Activated T-cell treated with anti-CD3 and anti-CD28 coated beads, Interleukin-2, amount 50 U/mL, for 48 hours (primary cell): Measurements from ENCODE around the gene JAGN1.
"Not testable (repeated sequence)": the region's sequence is repeated elsewhere in the genome, so short reads cannot be mapped to it uniquely, and the experiment has no call there.

ENCODE experiments used
- DNase-seq, 2 experiments: peaks; one replicate each; pipeline ENCODE4 v3.0.0-alpha.2; 2020

Gene JAGN1

DNA sequence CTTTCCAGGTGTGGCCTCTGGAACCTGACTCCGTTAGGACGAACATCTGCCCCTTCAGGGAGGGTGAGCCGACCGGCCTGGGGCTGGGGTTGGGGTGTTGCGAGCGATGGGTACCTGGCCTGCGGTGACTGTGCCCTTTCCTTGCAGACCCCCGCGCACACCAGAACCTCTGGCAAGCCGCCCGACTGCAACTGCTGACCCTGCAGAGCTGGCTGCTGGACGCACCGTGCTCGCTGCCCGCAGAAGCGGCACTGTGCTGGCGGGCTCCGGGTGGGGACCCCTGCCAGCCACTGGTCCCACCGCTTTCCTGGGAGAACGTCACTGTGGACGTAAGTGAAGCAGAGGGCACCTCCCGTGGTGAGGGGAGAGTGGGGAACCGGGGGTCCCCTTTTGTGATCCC, 37.7 kb downstream of the JAGN1 start:
- no peak for DNase-seq

DNA sequence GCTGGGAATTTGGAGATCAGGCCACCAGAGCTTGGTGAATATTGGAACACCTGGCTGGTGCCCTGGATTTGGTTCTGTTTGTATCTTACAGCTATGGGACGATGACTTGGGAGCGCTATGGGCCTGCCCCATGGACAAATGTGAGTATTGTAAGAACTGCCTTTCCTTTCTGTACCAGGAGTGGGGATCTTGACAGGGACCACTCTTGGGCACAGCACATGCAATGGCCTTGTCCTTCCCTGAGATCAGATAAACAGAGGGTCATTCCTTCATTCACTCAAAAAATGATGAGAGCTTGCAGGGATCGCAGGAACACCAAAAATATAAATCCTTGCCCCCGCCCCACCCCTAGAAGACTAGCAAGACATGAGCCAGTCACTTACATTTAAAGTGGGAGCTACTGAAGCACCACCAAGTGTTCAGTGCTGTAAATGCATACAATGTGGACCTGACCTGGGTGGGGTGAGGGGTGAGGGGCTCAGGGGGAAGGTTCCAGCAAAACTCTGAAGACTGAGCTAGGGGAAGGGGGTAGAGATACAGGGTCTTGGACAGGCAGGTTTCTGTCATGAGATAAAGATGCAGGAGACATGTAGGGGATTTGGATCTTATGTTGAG, 40.5 kb downstream of the JAGN1 start:
- no peak for DNase-seq

DNA sequence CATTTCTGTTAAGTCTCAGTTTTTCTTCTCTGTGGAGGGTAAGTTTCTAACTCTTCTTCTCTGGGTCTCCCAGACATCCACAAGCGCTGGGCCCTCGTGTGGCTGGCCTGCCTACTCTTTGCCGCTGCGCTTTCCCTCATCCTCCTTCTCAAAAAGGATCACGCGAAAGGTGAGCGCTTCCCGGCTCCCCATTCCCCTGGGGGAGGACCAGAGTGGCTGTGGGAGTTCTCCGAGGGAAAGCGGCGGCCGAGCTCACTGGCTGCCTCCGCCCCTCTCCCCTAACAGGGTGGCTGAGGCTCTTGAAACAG, 42.1 kb downstream of the JAGN1 start:
- no peak for DNase-seq

DNA sequence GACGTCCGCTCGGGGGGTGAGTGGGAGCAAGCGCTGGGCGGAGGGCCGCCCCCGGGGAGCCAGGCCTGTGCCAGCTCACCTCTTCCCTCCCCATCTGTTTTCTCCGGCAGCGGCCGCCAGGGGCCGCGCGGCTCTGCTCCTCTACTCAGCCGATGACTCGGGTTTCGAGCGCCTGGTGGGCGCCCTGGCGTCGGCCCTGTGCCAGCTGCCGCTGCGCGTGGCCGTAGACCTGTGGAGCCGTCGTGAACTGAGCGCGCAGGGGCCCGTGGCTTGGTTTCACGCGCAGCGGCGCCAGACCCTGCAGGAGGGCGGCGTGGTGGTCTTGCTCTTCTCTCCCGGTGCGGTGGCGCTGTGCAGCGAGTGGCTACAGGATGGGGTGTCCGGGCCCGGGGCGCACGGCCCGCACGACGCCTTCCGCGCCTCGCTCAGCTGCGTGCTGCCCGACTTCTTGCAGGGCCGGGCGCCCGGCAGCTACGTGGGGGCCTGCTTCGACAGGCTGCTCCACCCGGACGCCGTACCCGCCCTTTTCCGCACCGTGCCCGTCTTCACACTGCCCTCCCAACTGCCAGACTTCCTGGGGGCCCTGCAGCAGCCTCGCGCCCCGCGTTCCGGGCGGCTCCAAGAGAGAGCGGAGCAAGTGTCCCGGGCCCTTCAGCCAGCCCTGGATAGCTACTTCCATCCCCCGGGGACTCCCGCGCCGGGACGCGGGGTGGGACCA, 42.6 kb downstream of the JAGN1 start:
- peak; percentile 92 to 94 for DNase-seq

DNA sequence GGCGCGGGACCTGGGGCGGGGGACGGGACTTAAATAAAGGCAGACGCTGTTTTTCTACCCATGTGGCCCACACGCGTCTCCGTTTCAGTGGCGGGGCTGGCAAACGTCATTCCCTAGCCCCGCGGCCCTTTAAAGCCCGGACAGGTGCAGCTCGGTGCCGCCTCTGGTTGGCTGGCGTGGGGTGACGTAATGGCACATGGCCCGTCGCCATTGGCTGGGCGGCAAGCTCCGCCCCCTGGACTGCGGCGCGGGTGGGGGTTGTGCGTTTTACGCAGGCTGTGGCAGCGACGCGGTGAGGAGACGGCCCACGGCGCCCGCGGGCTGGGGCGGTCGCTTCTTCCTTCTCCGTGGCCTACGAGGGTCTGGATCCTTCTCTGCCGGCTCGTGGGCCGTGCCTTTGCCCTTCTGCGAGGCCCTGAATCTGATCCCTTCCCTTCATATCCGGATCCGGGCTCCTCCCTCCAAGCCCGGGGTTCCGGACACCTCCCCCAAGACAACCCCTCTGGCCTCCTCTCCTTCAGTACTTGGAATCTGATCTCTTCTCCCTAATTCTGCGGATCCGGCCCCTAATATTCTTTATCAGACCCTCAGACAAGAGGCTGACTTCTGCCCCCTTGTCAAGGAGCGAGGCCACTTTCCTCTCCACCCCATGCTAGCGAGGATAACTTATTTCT, 43.3 kb downstream of the JAGN1 start, which contains the start of gene CRELD1:
Gene CRELD1 (plus strand): TSS at position 274 of the 674 bp plus-strand sequence. CDS start 605 bp downstream, outside the sequence.
- peak; percentile 97 to 98 for DNase-seq

DNA sequence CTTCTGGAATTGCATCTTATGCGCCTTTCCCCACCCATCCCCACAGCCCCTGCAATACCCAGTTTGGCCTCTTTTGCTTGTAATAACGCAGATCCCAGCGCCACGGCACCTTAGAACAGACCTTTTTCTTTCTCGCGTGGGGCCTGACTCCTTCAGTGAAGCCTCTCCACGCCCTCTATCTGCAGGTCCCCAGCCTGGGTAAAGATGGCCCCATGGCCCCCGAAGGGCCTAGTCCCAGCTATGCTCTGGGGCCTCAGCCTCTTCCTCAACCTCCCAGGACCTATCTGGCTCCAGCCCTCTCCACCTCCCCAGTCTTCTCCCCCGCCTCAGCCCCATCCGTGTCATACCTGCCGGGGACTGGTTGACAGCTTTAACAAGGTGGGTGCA, 43.8 kb downstream of the JAGN1 start:
- DNase-seq = no peak

DNA sequence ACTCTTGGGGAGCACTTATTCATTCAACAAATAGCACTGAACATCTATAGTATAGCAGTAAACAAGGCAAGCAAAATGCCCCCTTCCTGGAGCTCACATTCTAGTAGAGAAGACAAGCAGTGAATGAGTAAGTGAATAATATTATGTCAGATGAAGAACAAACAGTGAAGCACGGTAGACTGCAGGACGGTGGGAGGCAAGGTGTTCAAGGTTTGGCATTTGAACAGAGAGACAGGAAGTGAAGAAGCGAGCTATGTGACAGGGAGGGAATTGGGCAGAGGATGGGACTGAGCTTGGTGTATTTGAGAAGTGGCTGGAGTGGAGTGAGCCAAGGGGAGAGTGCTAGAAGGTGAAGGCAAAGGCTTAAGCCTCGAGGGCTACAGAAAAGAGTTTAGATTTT, 44.6 kb downstream of the JAGN1 start:
- DNase-seq = no peak

DNA sequence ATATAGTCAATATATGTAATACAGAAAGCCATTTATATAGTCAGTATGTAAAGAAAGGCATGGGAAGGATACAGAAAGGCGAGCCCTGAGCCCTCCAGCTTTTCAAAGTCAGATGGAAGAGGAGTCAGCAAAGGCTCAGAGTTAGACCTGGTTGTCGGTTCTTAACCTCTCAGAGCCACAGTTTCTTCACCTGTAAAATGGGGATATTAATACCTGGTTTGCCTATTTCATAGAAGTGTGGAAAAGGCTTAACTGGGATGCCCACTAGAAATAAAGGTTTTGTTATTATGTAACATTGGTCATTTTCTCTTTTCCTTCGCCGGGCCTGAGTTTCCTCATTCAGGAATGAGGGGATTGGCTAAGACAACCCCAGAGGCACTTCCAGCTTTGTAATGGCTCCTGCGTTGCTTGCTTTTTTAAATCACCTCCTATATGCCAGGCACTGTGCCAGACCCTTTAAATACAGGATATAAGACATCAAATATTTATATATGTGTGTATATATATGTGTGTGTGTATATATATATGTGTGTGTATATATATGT, 45.6 kb downstream of the JAGN1 start:
- no peak for DNase-seq

DNA sequence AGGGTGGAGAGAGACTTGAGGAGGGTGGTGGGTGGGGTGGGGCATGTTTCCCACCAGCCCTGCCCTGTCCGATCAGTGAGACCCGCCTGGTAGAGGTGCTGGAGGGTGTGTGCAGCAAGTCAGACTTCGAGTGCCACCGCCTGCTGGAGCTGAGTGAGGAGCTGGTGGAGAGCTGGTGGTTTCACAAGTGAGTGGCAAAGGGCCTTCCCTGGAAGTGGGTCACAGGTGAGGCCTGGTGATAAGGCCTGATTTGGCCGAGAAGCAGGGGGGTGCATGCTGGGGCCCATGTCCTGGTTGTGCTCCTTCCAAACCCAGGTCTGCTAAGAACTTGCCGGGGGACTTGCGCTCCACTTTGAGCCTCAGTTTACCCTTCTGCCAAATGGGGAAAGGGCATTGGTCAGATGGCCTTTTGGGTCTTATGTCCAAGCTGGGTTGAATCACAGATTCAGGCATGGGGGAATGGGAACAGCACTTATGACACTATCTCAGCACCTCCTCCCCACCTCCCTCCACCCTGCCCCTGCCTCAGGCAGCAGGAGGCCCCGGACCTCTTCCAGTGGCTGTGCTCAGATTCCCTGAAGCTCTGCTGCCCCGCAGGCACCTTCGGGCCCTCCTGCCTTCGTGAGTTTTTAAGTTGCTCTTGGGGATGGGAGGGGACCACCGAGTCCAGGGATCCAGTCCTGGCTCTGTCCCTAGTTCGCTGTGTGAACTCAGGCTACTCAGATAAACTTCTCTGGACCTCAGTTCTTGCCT, 47.3 kb downstream of the JAGN1 start:
- DNase-seq = no peak

DNA sequence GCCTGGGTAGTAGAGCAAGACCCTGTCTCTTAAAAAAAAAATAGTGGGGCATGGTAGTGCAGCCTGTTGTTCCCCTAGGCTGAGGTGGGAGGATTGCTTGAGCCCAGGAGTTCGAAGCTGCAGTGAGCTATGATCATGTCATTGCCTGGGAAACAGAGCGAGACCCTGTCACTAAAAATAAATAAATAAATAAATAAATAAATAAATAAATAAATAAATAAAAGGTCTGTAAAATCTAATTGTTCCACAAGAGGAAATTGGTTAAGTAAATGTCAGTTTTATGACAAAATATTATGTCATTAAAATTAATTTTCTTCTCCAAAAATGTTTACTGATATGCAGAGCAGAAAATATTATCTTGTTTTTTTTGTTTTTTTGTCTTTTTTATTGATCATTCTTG, 48.6 kb downstream of the JAGN1 start:
- no peak for DNase-seq

DNA sequence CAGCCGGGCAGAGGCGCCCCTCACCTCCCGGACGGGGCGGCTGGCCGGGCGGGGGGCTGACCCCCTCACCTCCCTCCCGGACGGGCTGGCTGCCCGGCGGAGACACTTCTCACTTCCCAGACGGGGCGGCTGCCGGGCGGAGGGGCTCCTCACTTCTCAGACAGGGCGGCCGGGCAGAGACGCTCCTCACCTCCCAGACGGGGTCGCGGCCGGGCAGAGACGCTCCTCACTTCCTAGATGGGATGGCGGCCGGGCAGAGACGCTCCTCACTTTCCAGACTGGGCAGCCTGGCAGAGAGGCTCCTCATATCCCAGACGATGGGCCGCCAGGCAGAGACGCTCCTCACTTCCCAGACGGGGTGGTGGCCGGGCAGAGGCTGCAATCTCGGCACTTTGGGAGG, 49.5 kb downstream of the JAGN1 start:
- not testable (repeated sequence) for DNase-seq

DNA sequence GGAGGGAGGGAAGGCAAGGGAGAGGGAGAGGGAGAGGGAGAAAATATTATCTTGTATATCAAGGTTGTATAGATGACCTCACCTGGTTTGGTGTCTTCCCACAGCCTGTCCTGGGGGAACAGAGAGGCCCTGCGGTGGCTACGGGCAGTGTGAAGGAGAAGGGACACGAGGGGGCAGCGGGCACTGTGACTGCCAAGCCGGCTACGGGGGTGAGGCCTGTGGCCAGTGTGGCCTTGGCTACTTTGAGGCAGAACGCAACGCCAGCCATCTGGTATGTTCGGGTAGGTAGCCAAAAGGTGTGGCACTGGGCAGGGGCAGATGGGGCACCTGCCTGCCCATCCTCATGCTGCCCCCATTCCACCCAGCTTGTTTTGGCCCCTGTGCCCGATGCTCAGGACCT, 50.3 kb downstream of the JAGN1 start:
- no peak for DNase-seq

DNA sequence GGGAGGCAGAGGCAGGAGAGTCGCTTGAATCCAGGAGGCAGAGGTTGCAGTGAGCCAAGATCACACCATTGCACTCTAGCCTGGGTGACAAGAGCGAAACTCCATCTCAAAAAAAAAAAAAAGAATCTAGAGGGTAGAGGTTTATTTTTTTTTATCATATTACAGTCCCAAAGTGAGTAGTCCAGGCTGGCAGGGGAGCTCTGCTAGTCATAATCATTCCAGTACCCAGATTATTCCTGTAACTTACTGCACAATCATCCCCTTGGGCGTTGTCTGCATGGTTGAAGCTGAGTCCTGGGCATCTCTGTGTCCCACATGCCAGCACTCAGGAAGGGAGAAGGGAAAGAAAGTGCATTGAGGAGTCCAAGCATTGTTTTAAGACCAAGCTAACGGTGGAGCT, 51.8 kb downstream of the JAGN1 start:
- DNase-seq = no peak

DNA sequence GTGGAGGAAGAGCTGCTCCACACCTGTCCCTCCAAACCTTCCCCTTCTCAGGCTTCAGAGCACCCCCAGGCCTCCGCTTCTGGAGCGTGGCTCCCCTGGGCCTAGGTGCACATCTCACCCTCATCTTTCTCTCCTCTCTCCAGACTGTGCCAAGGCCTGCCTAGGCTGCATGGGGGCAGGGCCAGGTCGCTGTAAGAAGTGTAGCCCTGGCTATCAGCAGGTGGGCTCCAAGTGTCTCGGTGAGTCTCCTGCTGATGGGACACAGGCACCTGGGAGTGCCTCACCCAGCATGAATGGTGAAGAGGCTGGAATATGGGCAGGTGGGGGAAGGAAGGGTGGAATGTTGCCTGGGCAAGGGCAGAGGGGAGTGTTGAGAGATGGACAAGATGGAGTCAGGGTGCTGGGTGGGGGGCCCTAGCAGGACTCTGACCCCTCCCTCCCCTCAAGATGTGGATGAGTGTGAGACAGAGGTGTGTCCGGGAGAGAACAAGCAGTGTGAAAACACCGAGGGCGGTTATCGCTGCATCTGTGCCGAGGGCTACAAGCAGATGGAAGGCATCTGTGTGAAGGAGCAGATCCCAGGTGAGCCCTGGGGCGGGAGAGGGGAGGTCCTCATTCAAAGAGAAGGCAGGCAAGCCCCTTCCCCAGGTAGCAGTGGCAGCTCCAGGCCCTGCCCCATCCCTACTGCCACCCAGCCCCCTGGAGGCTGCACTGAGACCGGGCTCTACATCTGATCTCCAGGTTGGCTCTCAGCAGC, 52.7 kb downstream of the JAGN1 start:
- DNase-seq = no peak
